NCI-H2081 treated with DMSO at 0.1 percent for 48 hours (cell line): ENCODE results near the gene ARRDC4.
"Not testable (repeated sequence)": the region's sequence is repeated elsewhere in the genome, so short reads cannot be mapped to it uniquely, and the experiment has no call there.

ENCODE experiments used
- DNase-seq: peaks from one replicate; lab custom pipeline; 2025; lab: John Stamatoyannopoulos, UW

The ARRDC4 gene

DNA sequence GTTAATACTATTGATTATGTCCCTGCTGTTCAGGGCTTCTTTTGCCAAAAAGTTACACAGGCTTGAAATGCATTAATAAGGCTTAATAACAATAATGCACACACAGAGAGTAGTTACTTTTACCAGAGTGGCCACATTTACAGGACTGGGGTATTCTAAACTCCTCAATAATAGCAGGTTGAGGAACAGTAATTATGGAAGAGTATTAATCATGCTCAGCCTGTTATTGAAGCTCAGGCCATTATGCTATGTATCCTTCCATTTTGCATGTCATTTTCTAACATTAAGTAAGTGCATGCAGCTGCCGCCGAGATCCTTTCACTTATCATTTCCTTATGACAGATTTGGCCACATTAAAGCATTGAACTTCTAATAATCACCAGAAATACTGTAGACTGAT lies 5.7 kb downstream of the ARRDC4 start:
- DNase-seq, result peak; percentile 64

DNA sequence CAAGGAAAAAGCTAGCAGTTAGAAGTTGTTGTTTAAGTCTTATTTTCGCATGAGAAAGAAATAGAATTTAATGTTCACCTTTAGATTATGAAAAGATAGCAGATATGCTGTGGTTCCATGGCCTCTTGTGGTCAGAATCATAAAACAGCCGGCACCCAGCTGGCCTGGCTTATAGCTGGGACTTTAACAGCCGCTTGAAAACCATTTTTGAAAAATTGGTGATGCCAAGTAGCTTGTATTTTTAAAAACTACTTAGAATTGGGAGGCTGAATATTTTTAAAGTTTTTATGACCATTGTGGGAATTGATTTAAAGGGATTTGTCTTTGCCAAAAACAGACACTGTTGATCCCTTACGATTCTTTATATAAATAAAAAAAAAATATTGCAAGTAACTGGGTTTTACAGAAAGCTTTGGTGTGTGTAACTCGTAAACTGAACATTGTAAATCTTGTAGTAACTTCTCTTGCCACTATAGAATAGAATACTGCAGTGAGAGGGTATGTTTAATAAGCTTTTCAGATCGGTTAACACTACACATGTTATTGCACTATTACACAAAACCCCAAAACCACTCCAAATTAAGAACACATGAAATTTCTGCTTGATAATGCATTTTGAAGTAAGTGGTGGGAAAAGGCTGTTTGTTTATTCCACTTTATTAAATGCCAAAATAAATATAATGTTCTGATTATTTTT lies 6.6 kb downstream of the ARRDC4 start:
- no peak for DNase-seq

DNA sequence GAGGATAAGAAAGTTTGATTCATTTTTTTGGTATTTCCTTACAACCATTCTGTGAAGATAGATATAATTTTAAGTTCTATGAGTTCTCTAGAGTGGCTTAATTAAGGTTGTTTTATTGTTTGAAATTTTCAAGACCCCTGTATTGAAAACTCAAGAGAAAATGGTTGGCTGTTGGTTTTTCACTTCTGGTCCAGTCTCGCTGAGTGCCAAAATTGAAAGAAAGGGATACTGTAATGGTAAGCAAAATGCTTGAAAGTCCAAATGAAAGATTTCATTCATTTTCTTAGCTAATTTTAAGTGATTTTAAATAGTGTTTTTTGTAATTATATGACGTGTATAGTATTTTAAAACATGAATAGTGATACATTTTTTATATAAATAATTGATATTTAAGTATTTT lies 7.4 kb downstream of the ARRDC4 start:
- DNase-seq, result no peak

DNA sequence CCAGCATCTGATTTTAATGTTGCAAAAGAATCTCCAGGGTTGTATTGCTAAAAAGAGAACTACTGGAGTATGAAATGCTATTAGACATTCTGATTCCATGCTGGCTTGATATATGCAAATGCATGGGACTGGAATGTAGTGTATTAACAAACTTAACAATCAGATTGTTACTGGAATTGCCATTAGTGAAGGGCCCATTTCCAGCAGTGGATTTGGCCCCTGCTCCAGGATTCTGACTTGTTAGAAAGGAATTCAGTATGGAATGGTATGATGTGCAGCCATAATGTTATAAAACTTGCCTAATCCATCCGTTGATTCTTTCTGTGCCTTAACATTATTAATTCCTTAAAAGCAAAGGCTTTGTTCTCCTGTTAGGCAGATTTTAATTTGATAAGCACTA lies 7.9 kb downstream of the ARRDC4 start:
- no peak for DNase-seq

DNA sequence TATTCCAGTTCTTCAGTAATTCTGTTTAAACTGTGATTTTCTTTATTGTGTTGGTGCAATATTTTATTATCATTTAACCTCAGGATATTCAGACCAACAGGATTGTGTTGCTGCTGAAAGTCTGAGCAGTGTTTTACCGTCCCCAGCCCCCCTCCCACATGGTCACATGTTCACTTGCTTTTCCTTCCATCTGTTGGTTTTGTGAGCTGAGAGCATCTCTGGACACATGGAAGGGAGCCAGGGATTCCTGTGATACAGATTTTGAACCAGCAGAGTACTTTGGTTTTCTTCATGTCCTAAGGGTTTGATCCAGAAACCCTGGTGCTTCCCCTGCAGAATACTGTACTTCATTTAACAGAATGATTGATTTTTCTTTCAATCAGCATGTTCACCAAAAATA lies 11.9 kb downstream of the ARRDC4 start:
- DNase-seq, result no peak

DNA sequence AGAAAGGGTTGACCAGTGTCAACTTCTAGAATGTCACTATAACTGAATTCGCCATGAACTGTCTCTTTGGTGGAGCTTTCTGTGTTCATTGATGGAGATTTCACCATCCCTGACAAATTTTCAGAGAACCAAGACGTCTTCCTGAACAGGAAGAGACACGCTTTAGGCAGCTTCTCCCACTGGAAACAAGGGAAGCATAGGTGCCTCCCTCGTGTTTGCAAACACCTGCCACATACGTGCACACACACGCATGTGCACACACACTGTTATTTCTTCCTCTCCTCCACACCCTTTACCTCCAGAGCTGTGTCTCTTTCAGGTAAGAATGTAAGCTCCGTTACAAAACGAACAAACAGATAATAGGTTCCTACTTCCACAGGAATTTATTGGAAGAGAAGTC lies 15.6 kb downstream of the ARRDC4 start:
- DNase-seq, result no peak

DNA sequence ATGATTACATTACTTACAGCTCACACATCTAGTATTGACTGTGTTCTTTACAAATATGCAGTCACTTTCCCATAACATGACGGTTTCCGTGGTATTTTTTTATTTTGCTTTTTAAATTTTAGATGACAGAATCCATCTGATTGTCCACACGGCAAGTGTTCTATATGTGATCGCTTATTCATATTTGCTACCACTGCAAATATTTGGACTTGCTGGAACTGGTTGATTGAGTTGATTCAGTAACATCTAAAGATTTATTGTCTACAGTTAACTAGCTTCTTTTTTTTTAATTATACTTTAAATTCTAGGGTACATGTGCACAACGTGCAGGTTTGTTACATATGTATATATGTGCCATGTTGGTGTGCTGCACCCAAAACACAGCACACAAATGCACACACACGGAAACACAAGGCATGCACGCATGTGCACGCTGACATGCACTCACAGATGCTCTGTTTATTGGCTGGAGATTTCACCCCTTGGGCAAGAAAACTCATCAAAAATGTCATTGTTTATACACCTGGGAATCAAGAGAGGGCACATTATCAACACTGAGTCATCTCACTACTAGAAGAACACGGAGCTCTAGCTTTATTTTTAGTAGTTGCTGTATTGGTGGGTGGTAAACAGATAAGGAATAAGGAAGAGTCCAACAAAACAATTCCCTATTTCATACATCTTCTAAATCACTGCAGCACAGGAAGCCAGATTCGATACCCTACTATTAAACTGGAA lies 16.4 kb downstream of the ARRDC4 start:
- no peak for DNase-seq

DNA sequence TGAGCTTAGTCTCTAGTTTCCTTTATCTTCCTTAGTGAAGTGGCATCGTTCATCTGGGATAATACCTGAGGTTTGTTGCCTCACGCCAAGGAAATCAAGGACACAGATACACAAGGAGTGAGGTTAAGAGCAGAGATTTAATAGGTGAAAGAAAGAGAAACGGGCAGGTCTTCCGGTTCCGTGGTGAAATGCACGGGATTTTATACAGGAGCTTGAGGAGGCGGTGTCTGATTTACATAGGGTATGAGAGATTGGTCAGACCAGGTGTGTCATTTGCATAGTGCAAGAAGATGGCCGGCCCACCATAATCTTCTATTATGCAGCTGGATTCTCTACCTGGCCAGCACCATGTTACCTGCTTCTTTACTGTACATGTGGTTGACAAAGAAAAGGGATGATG lies 17.2 kb downstream of the ARRDC4 start:
- DNase-seq, result no peak

DNA sequence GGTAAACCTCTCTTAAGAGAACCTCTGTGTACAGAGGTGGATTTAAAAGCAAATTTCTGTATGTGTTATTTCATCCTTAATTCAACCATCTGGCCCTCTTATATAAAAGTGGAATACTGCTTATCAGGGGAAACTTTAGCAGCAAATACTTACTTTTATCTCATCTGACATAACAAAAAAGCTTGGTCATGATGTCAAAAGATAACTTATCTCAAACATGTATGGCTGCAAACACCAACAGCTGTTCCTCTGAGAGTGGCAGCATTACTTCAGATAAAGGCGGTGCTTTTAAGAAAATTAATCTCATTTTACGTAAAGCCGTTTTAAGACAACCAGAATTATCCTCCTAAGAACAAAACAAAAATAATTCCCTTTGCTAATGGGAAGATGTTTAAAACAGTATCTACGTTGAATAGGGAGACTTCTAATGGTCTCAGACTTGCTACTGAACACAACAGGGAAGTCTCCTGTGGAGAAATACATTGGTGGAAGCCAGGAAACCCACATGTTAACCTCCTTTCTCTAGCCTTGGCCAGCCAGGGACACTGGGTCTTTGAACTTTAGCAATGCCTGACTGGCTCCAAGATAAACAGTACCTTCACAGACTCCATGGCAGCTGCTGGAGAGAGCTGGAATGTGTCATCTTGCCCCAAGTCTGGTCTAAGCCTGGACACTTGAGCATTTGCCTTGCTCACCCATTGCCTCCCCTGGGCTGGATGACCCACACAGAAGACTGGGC lies 18.1 kb downstream of the ARRDC4 start:
- no peak for DNase-seq

DNA sequence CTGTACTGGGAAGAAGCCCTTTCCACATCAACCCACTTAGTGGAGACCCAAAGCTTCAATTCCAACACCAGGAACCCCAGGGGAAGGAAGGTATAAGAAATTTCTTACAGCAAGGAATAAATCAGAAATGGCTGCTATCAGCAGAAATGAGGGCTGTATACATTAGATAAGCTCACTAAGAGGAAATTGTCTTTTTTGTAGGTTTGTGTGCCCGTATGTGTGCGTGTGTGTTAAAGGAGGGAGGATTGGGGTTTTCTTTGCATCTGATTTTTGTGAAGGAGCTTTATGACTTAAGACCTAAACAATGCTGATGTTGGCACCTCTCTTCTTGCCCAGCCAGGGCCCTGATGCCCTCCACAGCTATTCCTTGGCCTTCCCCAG lies 18.6 kb downstream of the ARRDC4 start:
- DNase-seq, result no peak

DNA sequence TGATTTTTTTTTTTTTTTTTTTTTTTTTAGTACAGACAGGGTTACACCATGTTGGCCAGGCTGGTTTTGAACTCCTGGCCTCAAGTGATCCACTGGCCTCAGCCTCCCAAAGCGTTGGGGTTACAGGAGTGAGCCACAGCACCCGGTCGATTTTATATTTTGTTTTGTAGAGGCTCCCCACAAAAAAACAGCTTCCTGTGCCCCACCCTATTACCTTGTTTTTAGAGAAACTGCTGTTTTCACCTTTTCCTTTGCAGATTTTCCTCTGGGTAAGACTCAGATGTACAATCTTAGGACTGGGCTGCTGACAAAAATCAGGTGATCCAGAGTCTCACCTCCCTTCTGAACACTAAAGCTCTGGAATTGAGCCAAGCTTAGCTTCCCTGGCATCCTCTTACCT lies 20.6 kb downstream of the ARRDC4 start:
- DNase-seq, result no peak

DNA sequence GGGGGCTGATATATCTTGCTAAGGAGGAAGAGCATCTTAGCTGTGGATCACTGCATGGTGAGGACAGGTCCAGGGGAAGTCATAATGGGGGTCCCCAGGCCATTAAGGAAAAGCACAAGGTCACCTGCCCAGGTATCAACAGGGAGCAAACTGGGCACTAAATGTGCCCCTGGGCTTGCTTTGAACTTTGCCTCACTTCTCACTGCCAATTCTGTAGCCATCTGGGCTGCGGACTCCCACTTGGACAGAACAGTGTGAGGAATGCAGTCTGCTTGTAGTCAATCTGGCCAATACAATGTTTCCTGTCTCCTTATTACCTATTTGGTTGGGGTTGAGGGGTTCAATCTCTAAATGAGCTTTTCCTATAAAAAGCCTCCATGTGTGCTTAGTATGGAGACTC lies 21.3 kb downstream of the ARRDC4 start:
- no peak for DNase-seq

DNA sequence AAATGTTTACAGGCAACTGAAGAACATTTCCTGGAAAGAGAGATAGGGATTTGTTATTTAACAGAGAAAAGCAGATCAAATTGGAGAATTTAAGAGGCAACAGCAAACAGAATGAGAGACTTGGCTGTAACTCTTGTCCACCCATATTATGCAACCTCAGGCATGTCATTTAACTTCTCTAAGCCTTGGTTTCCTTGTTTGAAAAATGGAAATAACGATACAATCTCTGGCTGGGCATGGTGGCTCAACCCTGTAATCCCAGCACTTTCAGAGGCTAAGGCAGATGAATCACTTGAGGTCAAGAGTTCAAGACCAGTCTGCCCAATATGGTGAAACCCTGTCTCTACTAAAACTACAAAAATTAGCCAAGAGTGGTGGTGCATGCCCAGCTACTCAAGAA lies 23.7 kb downstream of the ARRDC4 start:
- DNase-seq, result no peak

DNA sequence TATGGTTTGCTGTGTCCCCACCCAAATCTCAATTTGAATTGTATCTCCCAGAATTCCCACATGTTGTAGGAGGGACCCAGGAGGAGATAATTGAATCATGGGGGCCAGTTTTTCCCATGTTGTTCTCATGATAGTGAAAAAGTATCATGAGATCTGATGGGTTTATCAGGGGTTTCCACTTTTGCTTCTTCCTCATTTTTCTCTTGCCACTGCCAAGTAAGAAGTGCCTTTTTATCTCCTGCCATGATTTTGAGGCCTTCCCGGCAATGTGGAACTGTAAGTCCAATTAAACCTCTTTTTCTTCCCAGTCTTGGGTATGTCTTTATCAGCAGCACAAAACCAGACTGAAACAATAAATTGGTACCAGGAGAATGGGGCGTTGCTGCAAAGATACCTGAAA lies 25.5 kb downstream of the ARRDC4 start:
- not testable (repeated sequence) for DNase-seq

DNA sequence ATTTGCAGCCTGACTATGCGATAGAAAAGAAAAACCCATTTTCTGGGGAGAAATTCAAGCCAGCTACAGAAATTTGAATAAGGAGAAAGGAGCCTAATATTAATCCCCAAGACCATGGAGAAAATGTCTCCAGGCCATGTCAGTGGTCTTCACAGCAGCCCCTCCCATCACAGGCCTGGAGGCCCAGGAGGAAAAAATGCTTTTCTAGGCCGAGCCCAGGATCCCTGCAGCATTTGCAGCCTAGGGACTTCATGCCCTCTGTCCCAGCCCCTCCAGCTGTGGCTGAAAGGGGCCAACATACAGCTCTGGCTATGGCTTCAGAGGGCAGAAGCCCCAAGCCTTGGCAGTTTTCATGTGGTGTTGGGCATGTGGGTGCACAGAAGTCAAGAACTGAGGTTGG lies 26.3 kb downstream of the ARRDC4 start:
- no peak for DNase-seq

DNA sequence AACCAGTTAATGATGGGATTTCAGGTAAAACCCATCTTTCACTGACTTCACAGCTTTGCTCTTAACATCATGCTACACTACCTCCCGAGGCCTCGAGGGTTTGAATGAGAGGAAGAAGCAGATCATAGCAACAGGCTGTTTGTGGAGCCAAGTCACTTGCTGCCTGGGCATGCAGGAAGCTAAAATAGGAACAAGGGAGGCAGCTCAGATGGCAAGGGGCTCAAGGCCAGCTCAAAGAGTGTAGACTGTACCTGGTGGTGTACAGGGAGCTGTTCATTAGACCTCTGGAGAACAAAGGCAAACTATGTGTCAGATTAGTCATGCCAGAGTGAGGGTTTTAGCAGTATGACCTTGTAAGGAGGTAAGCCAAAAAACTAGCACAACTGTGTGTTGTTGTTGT lies 28.8 kb downstream of the ARRDC4 start:
- no peak for DNase-seq

DNA sequence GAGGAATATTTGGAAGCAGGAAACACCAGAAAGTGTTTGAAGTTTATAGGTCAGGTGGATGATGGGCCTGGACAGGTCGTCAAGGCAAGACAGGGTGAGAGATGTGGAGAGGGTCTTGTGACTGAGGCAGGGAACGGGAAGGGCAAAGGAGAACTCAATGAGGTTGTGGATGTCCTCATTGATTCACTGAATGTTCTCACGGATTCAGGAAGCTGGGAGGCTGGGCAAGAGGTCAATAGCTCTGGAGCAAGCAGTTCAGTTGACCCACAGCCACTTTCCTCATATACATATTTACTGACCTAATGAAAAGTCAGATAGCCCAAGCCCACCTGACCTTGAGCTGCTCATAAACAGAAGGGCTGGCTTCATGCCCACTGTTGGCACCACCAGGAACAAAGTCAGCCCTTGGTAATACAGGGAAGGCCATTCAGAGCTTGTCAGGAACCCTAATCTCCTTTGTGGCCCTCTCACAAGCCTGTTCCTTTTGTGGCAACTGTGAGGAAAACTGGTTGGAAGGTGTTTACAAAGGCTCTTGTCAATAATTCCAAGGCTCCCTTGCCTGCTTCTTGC lies 31.6 kb downstream of the ARRDC4 start:
- no peak for DNase-seq

DNA sequence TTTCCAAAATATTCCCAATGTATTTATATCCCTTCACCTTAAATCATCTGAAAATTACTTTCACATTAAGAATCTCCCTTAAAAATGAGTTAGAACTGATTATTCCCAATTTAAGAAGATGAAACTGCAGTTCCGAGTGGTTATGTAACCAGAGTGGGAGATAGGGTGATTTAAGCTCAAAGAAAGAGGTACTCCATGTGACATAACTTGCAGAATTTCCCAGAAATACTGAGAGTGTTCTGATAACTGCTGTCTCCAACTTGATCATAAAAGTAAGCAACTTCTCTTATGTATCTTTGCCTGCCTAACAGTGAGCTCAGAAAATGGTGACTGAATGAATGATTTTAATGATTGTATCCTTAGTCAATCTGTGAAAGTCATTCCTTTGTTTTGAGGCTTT lies 32.3 kb downstream of the ARRDC4 start:
- DNase-seq, result no peak

DNA sequence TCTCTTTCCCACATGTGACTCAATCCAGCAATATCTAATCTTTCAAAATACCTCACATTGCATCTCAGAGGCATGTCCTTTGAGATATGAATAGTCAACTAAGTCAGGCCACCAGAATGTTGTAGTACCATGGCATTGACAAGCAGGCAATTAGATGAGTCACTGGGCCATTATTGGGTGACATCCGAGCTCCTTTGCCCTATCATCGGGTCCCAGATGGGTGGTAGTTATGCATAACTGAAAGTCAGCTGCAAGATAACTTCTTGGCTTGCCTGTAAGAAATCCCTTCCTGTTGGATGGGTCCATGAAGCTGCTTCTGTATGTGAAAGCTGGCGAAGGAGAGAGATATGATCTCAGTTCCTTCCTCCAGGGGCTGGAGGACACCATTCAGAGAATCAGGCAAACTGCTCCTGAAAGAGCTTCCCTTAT lies 32.8 kb downstream of the ARRDC4 start:
- no peak for DNase-seq

DNA sequence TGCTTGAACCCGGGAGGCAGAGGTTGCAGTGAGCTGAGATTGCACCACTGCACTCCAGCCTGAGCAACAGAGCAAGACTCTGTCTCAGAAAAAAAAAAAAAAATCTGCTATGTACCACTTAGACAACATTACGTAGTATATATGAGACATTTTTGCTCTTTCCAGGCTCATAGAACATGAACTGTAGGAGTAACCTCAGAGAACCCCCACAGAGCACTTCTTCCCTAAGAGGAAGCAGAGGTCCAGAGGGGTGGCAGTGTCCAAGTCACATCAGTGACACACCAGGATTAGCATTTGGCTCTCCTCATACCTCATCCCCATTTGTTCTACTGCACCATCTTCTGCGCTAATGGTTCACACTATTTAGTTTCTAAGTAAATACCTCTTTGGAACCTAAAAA lies 33.7 kb downstream of the ARRDC4 start:
- DNase-seq, result no peak

DNA sequence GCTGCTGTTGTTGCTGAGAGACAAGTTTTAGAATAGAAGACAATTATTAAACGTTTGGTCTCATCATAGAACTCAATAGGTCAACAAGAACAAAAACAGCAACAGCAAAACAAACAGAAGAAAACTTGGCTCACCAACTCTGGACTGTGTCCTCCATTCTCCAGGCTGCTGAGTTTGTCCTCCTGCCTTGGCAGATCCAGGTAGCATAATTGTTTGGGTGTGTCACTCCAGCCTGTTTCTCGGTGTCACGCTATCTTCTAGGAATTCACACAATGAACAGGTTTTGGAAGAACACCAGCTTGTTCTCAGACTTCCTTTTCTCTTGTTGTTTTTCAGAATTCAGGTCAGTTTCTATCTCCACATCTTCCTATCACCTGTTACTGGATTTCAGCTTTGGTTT lies 34.7 kb downstream of the ARRDC4 start:
- no peak for DNase-seq

DNA sequence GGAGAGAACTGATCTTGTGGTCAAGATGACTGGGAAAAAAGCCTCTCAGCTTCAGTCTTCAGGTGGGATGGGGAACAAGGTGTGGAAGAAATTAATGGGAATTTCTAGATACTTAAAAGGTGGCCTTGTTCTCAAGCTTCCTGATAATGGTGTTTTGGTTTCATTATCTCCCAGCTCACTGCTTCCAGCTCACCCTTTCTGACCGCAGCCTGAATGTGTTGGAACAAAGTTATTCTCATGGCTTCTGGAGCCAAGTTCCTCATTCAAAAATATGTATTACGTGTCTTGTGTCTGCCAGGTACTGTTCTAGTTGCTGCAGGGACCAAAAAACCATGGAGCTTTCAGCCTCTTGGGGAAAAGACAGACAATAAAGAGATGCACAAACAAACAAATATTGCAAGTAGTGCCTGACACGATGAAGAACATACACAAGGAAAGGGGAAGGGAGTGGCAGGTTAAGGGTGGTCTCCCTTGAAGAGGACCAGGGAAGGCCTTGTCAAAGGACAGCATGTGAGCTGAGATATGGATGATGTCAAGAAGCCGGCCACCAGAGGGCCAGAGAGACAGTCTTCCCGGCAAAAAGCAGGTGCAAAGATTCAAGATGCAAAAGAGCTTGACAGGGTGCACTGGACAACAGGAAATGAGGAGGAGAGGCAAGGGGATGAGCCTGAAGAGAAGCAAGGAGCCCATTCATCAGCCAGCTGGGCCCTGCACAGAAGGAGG lies 35.5 kb downstream of the ARRDC4 start:
- DNase-seq, result no peak
